Cerebellar cortex (tissue), 1 donor: ENCODE measurements around the gene ACR.
"Not testable (repeated sequence)": the region's sequence is repeated elsewhere in the genome, so short reads cannot be mapped to it uniquely, and the experiment has no call there.

Source experiments
- DNase-seq: peaks from one replicate; pipeline ENCODE4 v3.0.0-alpha.2; 2015; ENCODE audit warnings: low spot score

The ACR gene

DNA sequence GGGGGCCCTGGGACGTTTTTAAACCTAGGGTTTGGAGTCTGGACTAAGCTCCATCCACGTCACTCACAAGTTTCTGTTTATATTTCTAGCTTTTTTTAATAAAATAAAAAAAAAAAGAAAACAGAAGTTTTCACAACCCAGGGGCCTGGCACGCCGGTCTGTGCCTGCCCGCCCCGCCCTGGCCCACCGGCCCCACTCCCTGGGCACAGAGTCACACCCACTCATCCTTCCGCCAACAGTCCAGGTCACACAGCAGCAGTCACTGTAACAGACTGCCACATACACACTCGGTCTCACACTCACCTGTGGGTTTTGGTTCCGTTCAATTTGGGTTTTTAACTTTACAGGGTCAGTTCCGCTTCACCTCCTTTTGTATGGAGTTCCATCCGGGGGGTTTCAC, 5.3 kb upstream of the ACR start:
- DNase-seq: no peak

DNA sequence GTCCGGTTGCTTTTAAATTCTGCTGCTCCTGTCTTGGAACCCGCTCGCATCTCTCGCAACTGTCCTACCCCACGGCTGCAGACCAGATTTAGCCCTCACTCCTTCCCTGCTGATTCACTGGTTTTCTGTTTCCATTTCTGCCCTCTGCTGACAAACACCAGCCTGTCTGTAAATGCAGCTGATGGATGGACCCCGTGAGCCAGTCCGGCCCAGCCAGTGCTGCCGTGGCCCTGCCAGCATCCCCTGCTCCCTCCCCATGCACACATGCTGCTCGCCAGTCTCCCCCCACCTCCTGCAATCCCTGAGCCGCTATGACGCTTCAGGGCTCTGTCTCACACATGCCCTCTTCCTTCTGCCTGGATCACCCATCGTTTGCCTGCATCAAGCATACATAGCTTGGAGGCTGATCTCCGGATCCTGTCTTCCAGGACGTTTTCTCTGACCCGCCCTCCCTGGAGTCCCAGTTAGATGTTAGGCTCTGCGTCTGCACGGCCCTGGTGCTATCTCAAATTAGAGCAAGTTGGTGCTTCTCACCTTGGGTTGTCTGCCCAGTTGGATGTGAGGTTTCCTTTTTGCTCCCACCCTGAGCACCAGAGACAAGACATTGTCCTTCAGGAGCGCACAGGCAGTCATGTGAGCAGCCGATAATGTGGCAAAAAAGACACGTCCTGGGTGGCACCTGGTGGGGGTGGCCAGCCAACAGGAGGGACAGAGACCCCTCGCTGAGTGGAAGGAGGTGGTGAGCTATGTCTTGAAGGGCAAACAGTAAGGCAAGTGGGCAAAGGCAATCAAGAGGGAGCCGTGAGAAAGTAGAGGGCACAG, 4.3 kb upstream of the ACR start:
- DNase-seq: peak; percentile 80

DNA sequence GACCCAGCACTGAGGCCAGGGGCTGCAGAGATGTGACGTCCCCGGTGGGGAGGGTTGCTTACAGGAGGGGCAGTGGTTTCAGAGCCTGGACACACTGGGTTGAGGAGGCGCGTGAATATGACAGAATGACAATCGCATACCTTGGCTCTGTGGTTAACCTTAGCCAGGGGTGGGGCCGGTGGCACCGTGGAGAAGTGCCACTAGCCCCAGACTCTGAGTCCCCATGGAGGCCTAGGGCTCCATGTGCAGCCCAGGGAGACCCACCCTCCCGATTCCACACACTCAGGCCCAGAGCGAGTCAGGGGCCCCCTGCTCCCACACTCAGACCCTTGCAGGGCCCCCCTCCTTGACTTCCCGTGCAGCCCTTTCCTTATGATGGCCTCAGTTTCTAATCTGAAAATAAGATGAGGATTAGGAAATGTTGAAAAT, 3.6 kb upstream of the ACR start:
- DNase-seq: no peak

DNA sequence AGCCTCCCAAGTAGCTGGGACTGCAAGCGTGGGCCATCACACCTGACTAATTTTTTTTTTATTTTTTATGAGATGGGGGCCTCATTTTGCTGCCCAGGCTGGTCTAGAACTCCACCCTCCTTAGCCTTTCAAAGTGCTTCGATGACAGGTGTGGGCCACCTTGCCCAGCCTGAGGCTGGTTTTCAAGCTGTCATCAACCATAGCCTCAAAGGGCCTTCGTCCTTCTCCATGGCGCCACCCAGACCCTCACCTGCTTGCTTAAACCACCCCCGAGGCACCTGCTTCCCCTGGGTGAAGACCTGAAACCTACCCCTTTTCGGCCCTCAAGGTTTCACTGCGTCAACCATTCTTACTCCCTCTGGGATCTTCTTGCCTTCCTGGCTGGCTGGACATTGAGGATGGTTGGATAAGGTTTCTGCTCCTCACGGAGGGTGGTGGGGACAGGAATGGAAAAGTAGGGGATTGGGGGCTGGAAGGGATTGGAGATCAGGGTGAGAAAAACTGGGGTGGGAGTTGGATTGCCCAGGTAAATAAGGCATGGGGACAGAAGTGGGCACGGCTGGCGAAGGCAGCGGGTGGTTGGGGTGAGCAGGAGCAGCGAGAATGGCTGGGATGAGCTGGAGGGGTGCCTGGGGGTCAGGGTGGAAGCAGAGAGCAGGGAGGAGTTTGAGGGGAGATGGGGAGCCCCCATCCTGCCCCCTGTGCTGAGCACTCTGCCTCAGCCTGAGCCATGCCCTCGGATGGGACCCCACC, 2.8 kb upstream of the ACR start:
- no peak for DNase-seq

DNA sequence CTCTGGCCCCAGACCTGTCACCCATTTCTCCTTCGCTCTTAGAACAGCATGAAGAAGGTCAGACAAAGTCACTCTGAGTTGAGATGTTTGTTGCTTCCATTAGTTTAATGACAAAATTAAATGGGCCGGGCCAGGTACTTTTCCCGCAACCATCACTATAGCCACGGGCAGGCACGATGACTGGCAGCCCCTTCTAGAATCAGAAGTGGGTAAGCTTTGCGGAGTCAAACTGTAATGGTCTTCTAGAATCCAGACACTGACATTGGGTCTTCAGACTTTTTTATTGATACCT, 2.3 kb upstream of the ACR start:
- no peak for DNase-seq

- DNase-seq: no peak
Measured at GRCh38 chr22:50738649-50739227, 734 bp downstream of the ACR start.

DNA sequence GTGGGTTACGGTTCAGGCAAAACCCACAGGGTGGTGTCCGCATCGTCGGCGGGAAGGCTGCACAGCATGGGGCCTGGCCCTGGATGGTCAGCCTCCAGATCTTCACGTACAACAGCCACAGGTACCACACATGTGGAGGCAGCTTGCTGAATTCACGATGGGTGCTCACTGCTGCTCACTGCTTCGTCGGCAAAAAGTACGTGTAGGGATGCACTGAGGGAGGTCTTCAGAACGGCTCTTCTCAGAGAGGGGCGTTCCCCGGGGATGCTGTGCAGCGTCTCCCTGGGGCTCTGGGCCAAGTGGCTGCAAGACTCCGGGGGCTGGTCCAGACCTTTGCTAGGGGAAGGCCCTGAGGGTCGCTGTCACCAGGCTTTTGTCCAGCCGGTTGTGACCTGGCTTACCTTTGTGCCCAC, 1.3 kb downstream of the ACR start:
- no peak for DNase-seq

DNA sequence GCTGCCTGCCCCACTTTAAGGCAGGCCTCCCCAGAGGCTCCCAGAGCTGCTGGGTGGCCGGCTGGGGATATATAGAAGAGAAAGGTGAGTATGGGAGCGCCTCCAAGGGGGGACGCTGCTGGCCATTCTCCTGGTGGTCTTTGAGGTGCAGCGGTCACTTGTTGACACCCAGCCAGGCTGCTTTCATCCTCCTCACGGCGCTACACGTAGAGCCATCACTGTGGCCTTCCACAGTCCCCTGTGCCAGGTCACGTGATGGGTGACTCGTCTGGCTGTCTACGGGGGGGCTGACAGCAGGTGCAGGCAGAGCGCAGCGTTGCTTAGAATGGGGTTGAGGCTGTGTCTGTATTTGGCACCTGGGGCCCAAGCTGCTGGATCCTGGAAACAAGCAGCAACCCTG, 1.9 kb downstream of the ACR start:
- DNase-seq: peak; percentile 59

- DNase-seq: not testable (repeated sequence)
Measured at GRCh38 chr22:50740714-50741113, 2.7 kb downstream of the ACR start.

DNA sequence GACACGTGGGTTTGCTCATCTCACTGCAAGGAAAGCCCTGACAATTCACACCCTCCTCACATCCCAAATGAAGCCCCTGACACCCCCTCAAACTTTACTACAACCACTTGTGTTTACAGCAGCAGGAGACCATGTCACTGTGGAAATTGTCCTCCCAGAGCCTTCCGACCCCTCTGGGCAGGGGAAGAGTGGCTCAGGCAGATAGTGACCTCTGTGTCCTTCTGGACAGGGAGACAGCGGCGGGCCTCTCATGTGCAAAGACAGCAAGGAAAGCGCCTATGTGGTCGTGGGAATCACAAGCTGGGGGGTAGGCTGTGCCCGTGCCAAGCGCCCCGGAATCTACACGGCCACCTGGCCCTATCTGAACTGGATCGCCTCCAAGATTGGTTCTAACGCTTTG, 6.4 kb downstream of the ACR start:
- not testable (repeated sequence) for DNase-seq

GRCh38 chr22:50747521-50747920, 9.5 kb downstream of the ACR start:
- not testable (repeated sequence) for DNase-seq

GRCh38 chr22:50748630-50749029, 10.6 kb downstream of the ACR start:
- DNase-seq: not testable (repeated sequence)

DNA sequence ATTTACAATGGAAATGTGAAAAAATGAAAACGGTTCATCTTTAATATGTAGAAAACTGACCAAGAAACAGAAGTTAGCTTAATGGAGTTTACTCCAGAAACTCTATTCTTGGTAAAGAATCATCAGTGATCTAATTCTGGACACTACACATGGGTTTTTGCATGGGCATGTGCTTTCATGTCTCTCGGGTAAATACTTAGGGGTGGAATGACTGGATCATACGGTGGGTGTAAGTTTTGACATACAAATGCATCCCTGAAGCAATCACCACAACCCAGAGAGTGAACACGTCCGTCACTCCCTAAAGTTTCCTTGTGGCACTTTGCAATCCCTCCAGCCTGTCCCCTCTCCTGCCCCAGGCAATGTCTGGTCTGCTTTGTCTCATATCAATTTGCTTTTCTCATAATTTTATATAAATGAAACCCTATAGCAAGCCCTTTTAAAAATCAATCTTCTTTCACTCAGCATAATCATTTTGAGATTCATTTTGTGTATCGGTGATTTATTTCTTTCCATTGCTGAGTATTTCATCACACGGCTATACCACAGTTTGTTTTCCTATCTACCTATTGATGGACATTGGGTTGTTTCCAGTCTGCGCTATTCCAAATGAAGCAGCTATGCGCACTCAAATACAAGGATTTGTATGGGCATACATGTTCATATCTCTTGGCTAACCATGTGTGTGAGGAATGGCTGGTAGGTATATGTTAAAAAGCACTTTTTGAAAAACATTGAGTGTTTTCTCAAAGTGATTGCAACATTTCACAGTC, 11.5 kb downstream of the ACR start:
- DNase-seq: not testable (repeated sequence)

- DNase-seq: not testable (repeated sequence)
Measured at GRCh38 chr22:50755251-50755650, 17.2 kb downstream of the ACR start.

- DNase-seq: not testable (repeated sequence)
Measured at GRCh38 chr22:50756406-50756805, 18.4 kb downstream of the ACR start.

- not testable (repeated sequence) for DNase-seq
Measured at GRCh38 chr22:50756949-50757491, 19.0 kb downstream of the ACR start.

- DNase-seq: not testable (repeated sequence)
Measured at GRCh38 chr22:50759597-50760341, 21.8 kb downstream of the ACR start.

DNA sequence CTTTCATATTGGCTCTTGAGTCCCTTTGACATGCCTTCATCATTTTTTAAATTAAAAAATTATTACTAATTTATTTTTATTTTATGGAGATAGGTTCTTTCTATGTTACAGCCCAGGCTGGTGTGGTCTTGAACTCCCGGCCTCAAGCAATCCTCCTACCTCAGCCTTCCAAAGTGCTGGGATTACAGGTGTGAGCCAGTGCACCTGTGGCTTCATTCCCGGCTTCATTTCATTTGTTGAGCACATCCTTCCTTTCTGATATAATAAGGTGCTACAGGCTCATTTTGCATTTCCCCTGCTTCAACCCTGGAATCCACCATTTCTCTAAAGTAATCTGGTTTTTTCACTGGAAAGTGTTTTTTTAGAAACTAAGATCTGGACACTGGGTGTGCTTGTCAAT, 23.8 kb downstream of the ACR start:
- not testable (repeated sequence) for DNase-seq

GRCh38 chr22:50764288-50764687, 26.3 kb downstream of the ACR start:
- not testable (repeated sequence) for DNase-seq

DNA sequence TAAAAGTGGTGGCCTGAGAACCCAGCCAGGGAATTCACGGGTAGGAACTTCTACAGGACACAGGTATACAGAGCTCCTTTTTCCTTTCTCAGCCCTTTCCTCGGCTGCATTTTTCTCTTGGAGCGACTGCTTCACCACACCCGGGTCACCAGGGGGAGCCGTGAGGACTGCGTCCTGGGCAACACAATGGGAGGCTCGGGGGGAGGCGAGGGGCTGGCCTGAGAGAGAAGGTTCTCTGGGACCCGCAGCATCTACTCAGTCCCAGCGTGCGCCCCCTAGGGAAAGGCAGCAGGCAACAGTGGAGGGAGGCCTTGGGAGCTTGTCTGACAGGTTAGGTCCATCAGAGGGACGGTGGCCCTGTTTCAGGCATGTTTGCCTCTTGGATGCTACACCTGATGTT, 37.1 kb downstream of the ACR start:
- peak; percentile 74 for DNase-seq

- not testable (repeated sequence) for DNase-seq
Measured at GRCh38 chr22:50777631-50778030, 39.6 kb downstream of the ACR start.
